GM21528 (cell line): ENCODE results near the gene OR2A12.
A peak's percentile ranks its signal among the peaks of the same experiment; 100 is the strongest.
"Not testable (repeated sequence)": the region's sequence is repeated elsewhere in the genome, so short reads cannot be mapped to it uniquely, and the experiment has no call there.

Experiments
- ATAC-seq: cut with Tn5 transposase; IDR thresholded peaks from one replicate; pipeline ENCODE4 v1.9.1; 2021; ENCODE audit warnings: mild to moderate bottlenecking, moderate library complexity; ENCODE audit not compliant: unreplicated experiment, low FRiP score

The OR2A12 gene

DNA sequence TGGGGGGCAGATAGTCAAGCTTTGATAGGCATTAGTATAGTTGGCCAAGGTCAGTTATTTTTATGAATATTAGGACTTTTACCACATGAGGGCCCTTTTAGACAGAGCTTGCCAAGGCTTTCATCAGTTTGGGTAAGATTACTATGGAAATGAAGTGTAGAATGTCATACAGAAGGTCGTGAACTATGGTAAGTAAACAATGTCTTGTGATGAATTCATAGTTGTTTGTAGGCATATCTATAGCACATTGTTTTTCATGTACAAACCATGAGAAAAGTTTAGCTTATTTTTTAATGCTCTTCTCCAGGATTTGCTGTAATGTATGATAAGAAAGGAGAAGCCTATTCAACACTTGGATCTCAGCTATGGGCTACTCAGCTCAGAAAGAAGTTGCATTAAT, 27.6 kb downstream of the OR2A12 start:
- ATAC-seq = no peak

DNA sequence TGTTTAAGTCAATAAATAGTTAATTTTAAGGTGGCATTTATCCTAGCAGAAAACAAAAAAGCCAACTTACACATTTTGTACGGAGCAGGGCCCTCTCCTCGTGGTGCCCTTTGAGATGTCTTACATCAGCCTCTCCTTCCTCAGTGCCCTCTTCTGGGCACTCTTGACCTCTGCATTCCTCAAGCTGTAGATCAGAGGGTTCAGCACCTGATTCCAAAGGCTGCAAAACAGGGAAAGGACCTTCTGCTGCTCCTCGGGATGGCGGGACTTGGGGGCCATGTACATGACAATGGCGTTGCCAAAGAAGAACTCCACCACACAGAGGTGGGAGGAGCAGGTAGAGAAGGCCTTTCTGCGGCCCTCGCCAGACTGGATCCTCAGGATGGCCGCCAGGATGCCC, 32.3 kb downstream of the OR2A12 start:
- ATAC-seq = no peak

DNA sequence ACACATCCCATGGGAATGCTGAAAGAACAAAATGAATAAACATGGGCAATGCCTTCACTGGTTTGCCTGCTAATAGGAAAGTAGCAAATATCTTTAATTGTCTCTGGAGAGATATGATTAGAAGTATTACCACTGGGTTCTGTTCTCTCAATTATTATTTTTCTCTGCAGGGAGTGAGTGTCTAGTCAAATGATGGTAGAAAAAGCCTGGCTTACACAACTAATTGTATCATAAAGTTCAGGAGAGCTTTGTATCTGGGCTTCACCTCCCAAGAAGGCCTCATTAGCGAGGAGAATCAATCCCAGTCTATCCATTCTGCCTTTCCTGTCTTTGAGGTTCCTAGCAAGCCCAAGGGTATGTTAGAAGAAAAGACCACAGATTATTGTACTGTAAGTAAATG, 36.8 kb downstream of the OR2A12 start, which contains the start of gene OR2A14:
OR2A14 (plus strand) TSS at position 301 of the 400 bp plus-strand sequence. CDS start 5,937 bp downstream, outside the sequence.
- no peak for ATAC-seq

DNA sequence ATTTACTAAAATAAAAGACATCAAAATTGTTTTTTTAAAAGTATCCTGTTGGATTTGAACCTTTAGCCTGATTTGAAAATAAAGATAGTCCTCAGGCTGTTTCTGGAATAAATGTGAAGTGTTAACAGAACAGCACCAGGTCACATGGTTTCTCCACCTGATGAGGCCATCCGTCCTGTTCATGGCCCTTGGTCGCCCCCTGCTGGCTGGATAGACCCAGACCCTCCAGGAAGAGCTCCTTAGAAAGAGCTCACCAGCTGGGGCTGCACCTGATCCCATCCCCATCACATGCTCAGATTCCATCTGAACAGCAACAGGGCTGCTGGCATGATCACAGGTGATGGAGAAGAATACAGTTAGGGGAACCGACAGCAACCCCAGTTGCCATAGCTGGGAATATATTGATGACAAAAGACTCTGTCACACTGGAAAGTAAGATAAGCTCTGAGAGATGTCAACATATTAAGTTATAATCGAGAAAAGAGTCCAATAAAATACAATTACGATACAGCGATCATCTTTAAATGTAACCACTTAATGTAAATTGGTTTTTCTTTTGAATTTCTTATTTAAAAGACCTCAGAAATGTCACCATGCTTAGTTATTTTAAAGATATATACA, 41.7 kb downstream of the OR2A12 start:
- peak; percentile 99 for ATAC-seq

DNA sequence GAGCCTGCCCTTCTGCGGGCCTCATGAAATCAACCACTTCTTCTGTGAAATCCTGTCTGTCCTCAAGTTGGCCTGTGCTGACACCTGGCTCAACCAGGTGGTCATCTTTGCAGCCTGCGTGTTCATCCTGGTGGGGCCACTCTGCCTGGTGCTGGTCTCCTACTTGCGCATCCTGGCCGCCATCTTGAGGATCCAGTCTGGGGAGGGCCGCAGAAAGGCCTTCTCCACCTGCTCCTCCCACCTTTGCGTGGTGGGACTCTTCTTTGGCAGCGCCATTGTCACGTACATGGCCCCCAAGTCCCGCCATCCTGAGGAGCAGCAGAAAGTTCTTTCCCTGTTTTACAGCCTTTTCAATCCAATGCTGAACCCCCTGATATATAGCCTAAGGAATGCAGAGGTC, 43.5 kb downstream of the OR2A12 start:
- not testable (repeated sequence) for ATAC-seq

DNA sequence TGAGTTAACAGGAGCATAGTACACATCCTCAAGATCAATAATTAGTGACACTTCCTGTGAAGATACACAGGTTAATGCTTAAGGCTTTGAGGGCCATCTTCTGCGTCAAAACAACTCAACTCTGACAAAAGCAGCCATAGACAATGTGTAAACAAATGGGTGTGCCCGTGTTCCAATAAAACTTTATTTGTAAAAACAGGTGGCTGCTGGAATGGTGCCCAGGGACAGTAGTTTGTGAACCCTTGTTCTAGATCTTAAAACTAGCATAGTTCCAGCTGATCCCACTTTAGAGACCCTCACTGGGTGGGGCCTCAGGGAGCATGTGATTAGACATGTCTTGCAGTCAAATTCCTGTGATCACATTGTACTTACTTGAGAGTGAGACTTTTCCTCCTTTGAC, 44.7 kb downstream of the OR2A12 start:
- no peak for ATAC-seq

DNA sequence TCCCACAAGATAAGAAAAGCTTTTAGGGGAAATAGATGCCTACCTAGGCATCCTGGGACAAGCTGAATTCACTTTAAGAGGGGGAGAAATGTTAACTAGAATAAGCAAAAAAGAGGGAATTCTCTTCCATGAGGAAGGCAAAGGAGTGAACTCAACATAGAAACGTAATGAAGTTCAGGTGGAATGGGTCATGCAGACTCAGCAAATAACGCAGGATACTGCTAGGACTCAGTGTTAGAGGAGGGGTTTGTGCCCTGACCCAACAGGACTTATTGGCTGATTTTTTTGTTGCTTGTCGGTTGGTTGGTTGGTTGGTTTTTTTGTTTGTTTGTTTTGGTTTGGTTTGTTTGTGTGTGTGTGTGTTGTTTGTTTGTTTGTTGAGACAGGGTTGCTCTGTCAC, 46.2 kb downstream of the OR2A12 start:
- no peak for ATAC-seq

DNA sequence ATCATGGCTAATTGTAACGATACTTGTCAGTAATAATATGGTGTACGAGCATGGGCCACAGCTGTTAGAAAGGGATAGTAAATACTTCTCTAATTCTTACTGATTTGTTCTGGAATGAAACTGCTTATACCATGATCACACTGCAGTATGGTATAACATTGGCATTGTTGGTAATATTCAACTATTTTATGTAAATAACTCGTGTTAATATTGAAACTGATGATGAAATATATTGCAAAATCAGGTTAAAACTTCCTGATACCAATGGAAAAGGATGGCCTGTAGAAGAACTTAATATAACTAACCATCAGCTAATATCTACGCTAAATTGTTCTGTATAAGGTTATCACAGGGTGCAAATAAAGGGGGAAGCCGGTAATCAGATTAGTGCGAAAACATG, 47.2 kb downstream of the OR2A12 start:
- no peak for ATAC-seq

DNA sequence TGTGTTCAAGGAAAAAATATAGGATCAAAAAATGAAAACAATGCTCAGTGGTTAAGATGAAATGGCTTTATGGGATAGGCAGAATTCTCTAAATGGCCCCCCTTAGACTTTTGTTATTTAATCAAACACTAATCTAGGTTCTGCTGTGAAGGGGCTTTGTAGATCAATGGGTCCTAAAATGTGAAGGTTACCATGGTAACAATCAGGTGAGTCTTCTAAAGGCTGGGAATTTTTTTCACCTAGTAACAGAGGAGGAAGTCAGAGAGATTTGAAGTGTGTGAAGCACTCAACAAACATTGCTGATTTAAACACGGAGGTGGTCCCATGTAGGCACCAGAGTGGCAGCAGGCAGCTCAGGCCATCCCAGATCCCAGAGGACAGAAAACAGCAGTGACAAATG, 48.0 kb downstream of the OR2A12 start:
- no peak for ATAC-seq

DNA sequence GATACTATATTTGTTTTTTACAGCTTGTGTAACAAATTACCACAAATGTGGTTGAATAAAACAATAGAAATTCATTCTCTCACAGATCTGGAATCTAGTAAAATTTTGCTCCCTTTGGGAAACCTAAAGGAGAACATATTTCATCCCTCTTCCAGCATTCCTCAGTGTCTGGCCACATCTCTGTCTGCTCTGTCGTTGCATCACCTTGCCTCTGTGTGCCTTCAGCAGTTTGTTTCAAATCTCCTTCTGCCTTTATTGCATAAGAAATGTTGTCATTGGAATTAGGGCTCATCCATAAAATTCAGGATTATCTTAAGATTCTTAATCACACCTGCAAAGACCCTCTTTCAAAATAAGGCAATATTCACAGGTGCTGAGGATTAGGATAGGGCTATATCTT, 51.4 kb downstream of the OR2A12 start:
- no peak for ATAC-seq

DNA sequence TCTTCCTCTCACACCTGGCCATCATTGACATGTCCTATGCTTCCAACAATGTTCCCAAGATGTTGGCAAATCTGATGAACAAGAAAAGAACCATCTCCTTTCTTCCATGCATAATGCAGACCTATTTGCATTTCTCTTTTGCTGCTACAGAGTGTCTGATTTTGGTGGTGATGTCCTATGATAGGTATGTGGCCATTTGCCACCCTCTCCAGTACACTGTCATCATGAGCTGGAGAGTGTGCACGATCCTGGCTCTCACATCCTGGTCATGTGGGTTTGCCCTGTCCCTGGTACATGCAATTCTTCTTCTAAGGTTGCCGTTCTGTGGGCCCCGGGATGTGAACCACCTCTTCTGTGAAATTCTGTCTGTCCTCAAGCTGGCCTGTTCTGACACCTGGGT, 56.1 kb downstream of the OR2A12 start:
- ATAC-seq = no peak

DNA sequence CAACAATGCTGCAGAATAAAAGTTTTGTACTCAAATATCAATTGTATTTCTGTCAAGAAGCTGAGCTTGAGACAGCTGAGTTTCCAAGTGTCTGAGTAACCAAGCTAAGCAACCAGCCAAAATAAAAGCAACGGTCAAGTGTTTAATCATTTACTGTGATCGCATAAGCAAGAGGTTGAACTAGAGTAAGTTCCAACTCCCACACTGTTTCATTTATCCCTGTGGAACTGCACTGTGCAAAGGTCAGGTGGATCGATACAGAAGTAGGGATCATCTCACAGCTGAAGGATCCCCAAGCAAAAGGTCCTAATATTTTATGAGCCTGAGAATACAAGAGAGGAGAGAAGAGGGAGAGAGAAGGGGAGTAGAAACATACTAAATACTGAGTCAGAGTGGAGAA, 58.3 kb downstream of the OR2A12 start:
- no peak for ATAC-seq

DNA sequence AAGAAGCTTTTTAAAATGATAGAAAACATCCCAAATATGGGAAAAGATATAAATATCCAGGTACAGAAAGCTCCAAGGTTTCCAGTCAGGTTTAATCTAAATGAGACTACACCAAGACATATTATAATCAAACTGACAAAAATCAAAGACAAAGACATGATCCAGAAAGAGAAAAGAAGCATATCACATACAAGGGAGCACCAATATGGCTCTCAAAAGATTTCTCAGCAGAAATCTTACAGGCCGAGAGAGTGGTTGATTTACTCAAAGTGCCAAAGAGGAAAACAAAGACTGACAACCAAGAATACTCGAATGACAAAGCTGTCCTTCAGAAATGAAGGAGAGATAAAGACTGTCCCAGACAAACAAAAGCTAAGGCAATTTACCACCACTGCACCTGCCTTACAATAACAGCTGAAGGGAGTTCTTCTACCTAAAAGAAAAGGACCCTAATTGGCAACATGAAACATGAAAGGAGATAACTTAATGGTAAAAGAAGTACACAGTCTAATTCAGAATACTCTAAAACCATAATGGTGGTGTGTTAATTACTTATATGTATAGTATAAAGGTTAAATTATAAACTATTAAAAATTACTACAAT, 62.2 kb downstream of the OR2A12 start:
- ATAC-seq = no peak
